Measurements from ENCODE around the gene PHF5A.

PHF5A gene

GRCh38 chr22:41418717-41419116 lies 49.8 kb downstream of the PHF5A start:
- in situ Hi-C loops (cut with MboI; ENCODE audit: low sequenced_read_pairs): no loop called here

GRCh38 chr22:41417622-41418390 lies 50.7 kb downstream of the PHF5A start:
- in situ Hi-C loops (cut with MboI; ENCODE audit: low sequenced_read_pairs): no loop called here

GRCh38 chr22:41415554-41415953 lies 52.9 kb downstream of the PHF5A start:
- in situ Hi-C loops (cut with MboI; ENCODE audit: low sequenced_read_pairs): no loop called here

- in situ Hi-C loops (cut with MboI; ENCODE audit: low sequenced_read_pairs): no loop called here
These were observed 57.3 kb downstream of the PHF5A start for GRCh38 chr22:41411021-41411851.

- in situ Hi-C loops (cut with MboI; ENCODE audit: low sequenced_read_pairs): no loop called here
These were observed 58.2 kb downstream of the PHF5A start for GRCh38 chr22:41410311-41410751.
